HUES64 (cell line): ENCODE measurements around the gene TPR.

Experiments used
- H3K27ac ChIP-seq: 2 replicates; pipeline ENCODE4 v1.7.0; 2013; ENCODE audit warnings: low read depth, low read length, inconsistent platforms
- H3K27me3 ChIP-seq: 2 replicates; pipeline ENCODE4 v1.6.1; 2013; ENCODE audit warnings: mild to moderate bottlenecking, low read length; ENCODE audit not compliant: insufficient read depth
- H3K36me3 ChIP-seq: 2 replicates; pipeline ENCODE4 v1.6.1; 2013; ENCODE audit warnings: mild to moderate bottlenecking, low read length; ENCODE audit not compliant: insufficient read depth
- H3K4me1 ChIP-seq: 2 replicates; pipeline ENCODE4 v1.6.1; 2013; ENCODE audit warnings: mild to moderate bottlenecking, low read length, moderate library complexity; ENCODE audit not compliant: insufficient read depth
- H3K4me3 ChIP-seq: 2 replicates; pipeline ENCODE4 v1.5.1; 2013; ENCODE audit warnings: mild to moderate bottlenecking, low read length, moderate library complexity
- H3K9ac ChIP-seq: 2 replicates; pipeline ENCODE4 v1.6.1; 2013; ENCODE audit warnings: mild to moderate bottlenecking, low read depth, low read length
- H3K9me3 ChIP-seq: 2 replicates; pipeline ENCODE4 v1.6.1; 2013; ENCODE audit warnings: low read depth, low read length; ENCODE audit not compliant: insufficient read depth
- WGBS: fragments of 150-250, 120-280 bp; methylation state at CpG from one replicate; pipeline ENCODE4 v1.1.7; 2013; ENCODE audit warnings: missing lambda C conversion rate; 5-methylcytosine and 5-hydroxymethylcytosine counted together

The TPR gene

DNA sequence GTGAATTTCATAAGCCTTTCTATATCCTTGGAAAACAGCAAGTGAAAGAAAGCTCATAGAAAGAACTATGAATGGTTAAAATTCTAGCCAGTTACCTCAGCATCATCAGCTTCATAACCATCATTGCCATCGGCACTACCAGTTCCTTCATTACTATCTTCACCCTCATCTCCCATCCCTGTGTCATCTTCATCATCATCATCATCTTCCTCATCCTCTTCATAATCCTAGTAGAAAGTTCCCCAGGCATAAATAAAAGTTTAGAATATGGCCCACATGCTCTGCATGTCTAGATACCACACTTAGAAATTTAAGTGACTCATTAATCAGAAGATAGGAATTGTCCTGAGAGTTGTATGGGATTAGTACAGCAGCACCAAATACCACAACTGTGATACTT, 49.0 kb downstream of the TPR start:
- H3K36me3 ChIP-seq, result peaks cover 97% of the 10 kb centered on the region
- no peaks in the 10 kb centered on the region for H3K4me1 ChIP-seq
- H3K4me3 ChIP-seq, result no peak overlapping the region
- no peaks in the 10 kb centered on the region for H3K9me3 ChIP-seq
- WGBS, result 85% methylated on average over 1 of the region's 1 CpG
- H3K9ac ChIP-seq, result no peak overlapping the region
- no peaks in the 10 kb centered on the region for H3K27me3 ChIP-seq
- H3K27ac ChIP-seq, result no peak overlapping the region

DNA sequence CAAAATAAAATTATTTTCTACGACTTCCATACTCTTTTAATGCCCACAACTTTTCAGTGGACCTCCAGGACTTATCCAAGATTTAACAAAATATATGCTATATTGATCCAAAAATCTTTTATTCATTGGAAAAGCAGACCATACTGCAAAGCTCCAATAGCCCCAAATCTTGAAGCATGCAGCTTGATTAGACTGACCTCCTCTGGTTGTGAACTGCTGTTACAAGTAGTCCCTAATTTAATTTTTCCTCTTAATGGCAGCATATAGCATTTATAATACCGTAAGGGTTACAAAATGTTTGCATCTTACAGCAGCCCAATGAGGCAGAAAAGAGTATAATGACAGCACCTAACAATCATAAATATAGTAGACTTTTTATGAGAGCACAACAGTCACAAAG, 49.8 kb downstream of the TPR start:
- Histone ChIP-seq H3K9ac (no peak overlapping the region), H3K4me3 (no peak overlapping the region), H3K4me1 (no peaks in the 10 kb centered on the region), H3K27ac (no peak overlapping the region), H3K9me3 (no peaks in the 10 kb centered on the region), H3K27me3 (no peaks in the 10 kb centered on the region), H3K36me3 (peaks cover 97% of the 10 kb centered on the region)
- WGBS, result 100% methylated on average over 1 of the region's 2 CpGs

GRCh38 chr1:186323865-186324264, 51.2 kb downstream of the TPR start:
- whole genome bisulfite sequencing, result 90% methylated on average over 3 of the region's 4 CpGs
- Histone ChIP-seq H3K4me3 (no peak overlapping the region), H3K4me1 (no peaks in the 10 kb centered on the region), H3K36me3 (peaks cover 97% of the 10 kb centered on the region), H3K9me3 (no peaks in the 10 kb centered on the region), H3K9ac (no peak overlapping the region), H3K27ac (no peak overlapping the region), H3K27me3 (no peaks in the 10 kb centered on the region)

GRCh38 chr1:186315570-186315969, 59.5 kb downstream of the TPR start:
- Histone ChIP-seq H3K27me3 (no peaks in the 10 kb centered on the region), H3K27ac (no peak overlapping the region), H3K36me3 (peaks cover 98% of the 10 kb centered on the region), H3K4me1 (no peaks in the 10 kb centered on the region), H3K9ac (no peak overlapping the region), H3K9me3 (no peaks in the 10 kb centered on the region), H3K4me3 (no peak overlapping the region)
- WGBS, result 94% methylated on average over 3 of the region's 3 CpGs

DNA sequence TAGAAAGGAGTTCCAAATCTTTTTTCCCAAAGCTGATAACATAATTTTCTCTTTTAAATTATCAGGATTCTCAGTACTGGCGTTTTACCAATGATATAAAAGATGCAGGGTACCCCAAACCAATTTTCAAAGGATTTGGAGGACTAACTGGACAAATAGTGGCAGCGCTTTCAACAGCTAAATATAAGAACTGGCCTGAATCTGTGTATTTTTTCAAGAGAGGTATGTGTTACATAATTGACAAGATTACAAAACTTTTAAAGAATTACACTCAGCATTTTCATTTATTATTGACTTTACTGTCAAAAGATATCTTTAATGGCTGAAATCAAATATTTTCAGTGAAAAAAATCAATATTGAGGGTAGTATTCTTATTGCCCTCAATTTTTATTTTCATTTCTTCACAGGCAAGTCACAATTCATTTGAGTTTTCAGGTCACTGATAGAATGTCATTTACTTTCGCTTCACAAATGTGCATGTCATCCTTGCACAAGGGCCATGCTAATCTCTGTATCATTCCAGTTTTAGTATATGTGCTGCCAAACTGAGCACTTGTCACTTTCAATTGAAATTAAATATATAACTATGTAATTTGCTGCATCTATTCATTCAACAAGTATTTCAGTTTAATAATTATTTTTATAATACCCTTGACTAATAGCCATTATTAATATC, 63.5 kb downstream of the TPR start:
- WGBS, result 100% methylated on average over 3 of the region's 3 CpGs
- Histone ChIP-seq H3K4me3 (no peak overlapping the region), H3K27ac (no peak overlapping the region), H3K9ac (no peak overlapping the region), H3K9me3 (no peaks in the 10 kb centered on the region), H3K36me3 (peaks cover 58% of the 10 kb centered on the region), H3K4me1 (no peaks in the 10 kb centered on the region), H3K27me3 (no peaks in the 10 kb centered on the region)

DNA sequence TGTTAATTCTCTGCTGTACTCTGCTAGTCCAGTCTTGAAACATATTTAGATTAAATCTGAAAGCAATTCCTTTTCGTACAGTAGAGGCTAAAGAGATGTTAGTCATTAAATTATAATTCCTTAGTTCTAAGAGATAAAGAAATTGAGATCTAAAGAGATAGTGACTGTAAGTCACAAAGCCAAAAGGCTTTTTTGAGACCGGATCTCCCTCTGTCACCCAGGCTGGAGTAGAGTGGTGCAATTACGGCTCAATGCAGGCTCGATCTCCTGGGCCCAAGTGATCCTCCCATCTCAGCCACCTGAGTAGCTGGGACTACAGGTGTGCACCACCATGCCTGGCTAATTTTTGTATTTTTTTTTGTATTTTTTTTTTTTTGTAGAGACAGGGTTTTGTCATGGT, 64.7 kb downstream of the TPR start:
- H3K27ac ChIP-seq, result no peak overlapping the region
- 98% methylated on average over 4 of the region's 4 CpGs for WGBS
- H3K9ac ChIP-seq, result no peak overlapping the region
- H3K27me3 ChIP-seq, result no peaks in the 10 kb centered on the region
- H3K4me3 ChIP-seq, result no peak overlapping the region
- no peaks in the 10 kb centered on the region for H3K9me3 ChIP-seq
- peaks cover 46% of the 10 kb centered on the region for H3K36me3 ChIP-seq
- no peaks in the 10 kb centered on the region for H3K4me1 ChIP-seq

DNA sequence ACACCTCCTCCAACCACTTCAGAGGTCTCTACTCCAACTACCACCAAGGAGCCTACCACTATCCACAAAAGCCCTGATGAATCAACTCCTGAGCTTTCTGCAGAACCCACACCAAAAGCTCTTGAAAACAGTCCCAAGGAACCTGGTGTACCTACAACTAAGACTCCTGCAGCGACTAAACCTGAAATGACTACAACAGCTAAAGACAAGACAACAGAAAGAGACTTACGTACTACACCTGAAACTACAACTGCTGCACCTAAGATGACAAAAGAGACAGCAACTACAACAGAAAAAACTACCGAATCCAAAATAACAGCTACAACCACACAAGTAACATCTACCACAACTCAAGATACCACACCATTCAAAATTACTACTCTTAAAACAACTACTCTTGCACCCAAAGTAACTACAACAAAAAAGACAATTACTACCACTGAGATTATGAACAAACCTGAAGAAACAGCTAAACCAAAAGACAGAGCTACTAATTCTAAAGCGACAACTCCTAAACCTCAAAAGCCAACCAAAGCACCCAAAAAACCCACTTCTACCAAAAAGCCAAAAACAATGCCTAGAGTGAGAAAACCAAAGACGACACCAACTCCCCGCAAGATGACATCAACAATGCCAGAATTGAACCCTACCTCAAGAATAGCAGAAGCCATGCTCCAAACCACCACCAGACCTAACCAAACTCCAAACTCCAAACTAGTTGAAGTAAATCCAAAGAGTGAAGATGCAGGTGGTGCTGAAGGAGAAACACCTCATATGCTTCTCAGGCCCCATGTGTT, 66.6 kb downstream of the TPR start:
- Histone ChIP-seq H3K4me3 (no peak overlapping the region), H3K27me3 (no peaks in the 10 kb centered on the region), H3K36me3 (peaks cover 27% of the 10 kb centered on the region), H3K27ac (no peak overlapping the region), H3K4me1 (no peaks in the 10 kb centered on the region), H3K9me3 (no peaks in the 10 kb centered on the region), H3K9ac (no peak overlapping the region)
- 95% methylated on average over 6 of the region's 6 CpGs for WGBS

- Histone ChIP-seq H3K9ac (no peak overlapping the region), H3K4me3 (no peak overlapping the region), H3K27ac (no peak overlapping the region), H3K27me3 (no peaks in the 10 kb centered on the region), H3K4me1 (no peaks in the 10 kb centered on the region), H3K9me3 (no peaks in the 10 kb centered on the region), H3K36me3 (peaks cover 17% of the 10 kb centered on the region)
- WGBS, result 96% methylated on average over 6 of the region's 6 CpGs
Measured at GRCh38 chr1:186307445-186307844, 67.6 kb downstream of the TPR start.

- no peak overlapping the region for H3K4me3 ChIP-seq
- H3K9me3 ChIP-seq, result no peaks in the 10 kb centered on the region
- 86% methylated on average over 3 of the region's 3 CpGs for WGBS
- no peak overlapping the region for H3K27ac ChIP-seq
- no peak overlapping the region for H3K9ac ChIP-seq
- no peaks in the 10 kb centered on the region for H3K27me3 ChIP-seq
- no peaks in the 10 kb centered on the region for H3K4me1 ChIP-seq
- peaks cover 8% of the 10 kb centered on the region; the same call in 1 of the 2 replicates for H3K36me3 ChIP-seq
Measured at GRCh38 chr1:186306533-186306932, 68.5 kb downstream of the TPR start.

GRCh38 chr1:186304982-186305949, 69.8 kb downstream of the TPR start:
- Histone ChIP-seq H3K4me3 (no peak overlapping the region), H3K9me3 (no peaks in the 10 kb centered on the region), H3K4me1 (no peaks in the 10 kb centered on the region), H3K27ac (no peak overlapping the region), H3K36me3 (no peaks in the 10 kb centered on the region), H3K9ac (no peak overlapping the region), H3K27me3 (no peaks in the 10 kb centered on the region)
- 80% methylated on average over 5 of the region's 6 CpGs for WGBS

GRCh38 chr1:186303911-186304310, 71.1 kb downstream of the TPR start:
- WGBS, result 92% methylated on average over 1 of the region's 2 CpGs
- no peaks in the 10 kb centered on the region for H3K9me3 ChIP-seq
- no peak overlapping the region for H3K27ac ChIP-seq
- H3K4me1 ChIP-seq, result no peaks in the 10 kb centered on the region
- no peak overlapping the region for H3K9ac ChIP-seq
- H3K36me3 ChIP-seq, result no peaks in the 10 kb centered on the region
- no peak overlapping the region for H3K4me3 ChIP-seq
- no peaks in the 10 kb centered on the region for H3K27me3 ChIP-seq
